DOHH2 (cell line): ENCODE measurements around the gene MYO1C.

Experiments
- CTCF ChIP-seq: fragments of 200-600 bp; sonication (generic); IDR thresholded peaks from one replicate; pipeline ENCODE4 v1.5.1; 2014; ENCODE audit warnings: antibody characterized with exemption, mild to moderate bottlenecking, low read depth, low read length; ENCODE audit not compliant: poor library complexity, severe bottlenecking
- EZH2phosphoT487 ChIP-seq: fragments of 200-600 bp; sonication (generic); IDR thresholded peaks from 2 replicates; pipeline ENCODE4 v1.6.1; 2017; ENCODE audit warnings: borderline replicate concordance, mild to moderate bottlenecking, antibody characterized with exemption, low read length, moderate library complexity, mixed read lengths

- TF ChIP-seq CTCF (no peak), EZH2phosphoT487 (no peak)
These were observed 7.6 kb downstream of the MYO1C start for GRCh38 chr17:1484676-1485422.
